Keratinocyte (primary cell): Measurements from ENCODE around the gene STX8.

Experiments
- EZH2 ChIP-seq: IDR thresholded peaks from one replicate; pipeline ENCODE4 v1.6.1; 2012; ENCODE audit warnings: inconsistent platforms, mild to moderate bottlenecking, low read length, moderate library complexity
- TF ChIP-seq, protein P1 (sequence below), 3 experiments: IDR thresholded peaks in 1 of 3; conservative IDR thresholded peaks in 1 of 3; optimal IDR thresholded peaks in 1 of 3; 2 replicates in 2 of 3; 3 replicates in 1 of 3; pipeline versions ENCODE3 to v1.5.1; 2011; ENCODE audit warnings: low read length in 3 of 3, mild to moderate bottlenecking in 3 of 3, moderate library complexity in 2 of 3, control low read depth in 1 of 3, inconsistent platforms in 1 of 3; ENCODE audit not compliant: insufficient read depth in 2 of 3; ENCODE audit errors: extremely low read depth in 1 of 3

DNA sequence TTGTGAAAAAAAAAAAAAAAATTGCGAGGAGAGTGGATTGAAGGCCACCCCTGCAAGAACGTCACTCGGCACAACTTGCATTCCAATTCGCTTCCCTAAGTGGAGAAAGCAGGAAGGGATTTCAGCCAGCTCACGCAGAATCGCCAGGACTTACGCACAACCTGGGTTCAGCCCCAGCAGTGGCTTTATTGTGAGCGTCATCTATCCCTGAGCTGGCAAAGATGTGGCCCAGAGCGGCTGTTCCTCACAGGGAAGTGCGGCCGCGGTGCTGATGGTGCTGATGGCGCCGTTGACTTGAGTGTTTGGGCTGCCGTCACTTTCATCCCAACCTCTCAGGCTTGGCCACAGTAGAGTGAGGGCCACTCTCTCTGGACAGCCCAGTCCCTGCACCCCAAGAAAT lies 356.7 kb downstream of the STX8 start:
- TF ChIP-seq, protein P1, sequence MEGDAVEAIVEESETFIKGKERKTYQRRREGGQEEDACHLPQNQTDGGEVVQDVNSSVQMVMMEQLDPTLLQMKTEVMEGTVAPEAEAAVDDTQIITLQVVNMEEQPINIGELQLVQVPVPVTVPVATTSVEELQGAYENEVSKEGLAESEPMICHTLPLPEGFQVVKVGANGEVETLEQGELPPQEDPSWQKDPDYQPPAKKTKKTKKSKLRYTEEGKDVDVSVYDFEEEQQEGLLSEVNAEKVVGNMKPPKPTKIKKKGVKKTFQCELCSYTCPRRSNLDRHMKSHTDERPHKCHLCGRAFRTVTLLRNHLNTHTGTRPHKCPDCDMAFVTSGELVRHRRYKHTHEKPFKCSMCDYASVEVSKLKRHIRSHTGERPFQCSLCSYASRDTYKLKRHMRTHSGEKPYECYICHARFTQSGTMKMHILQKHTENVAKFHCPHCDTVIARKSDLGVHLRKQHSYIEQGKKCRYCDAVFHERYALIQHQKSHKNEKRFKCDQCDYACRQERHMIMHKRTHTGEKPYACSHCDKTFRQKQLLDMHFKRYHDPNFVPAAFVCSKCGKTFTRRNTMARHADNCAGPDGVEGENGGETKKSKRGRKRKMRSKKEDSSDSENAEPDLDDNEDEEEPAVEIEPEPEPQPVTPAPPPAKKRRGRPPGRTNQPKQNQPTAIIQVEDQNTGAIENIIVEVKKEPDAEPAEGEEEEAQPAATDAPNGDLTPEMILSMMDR (optimal IDR thresholded peaks at IDR 0.05 in 1 of 3, IDR thresholded peaks at IDR 0.05 in 1 of 3, conservative IDR thresholded peaks at IDR 0.05 in 1 of 3; ENCODE audit: extremely low read depth in 1 of 3, insufficient read depth in 2 of 3, low read length in 3 of 3): no peak
- no peak for TF ChIP-seq EZH2
